ENCODE results near the gene TMEM220. TPM values are rescaled to one million over a fixed set of nuclear protein-coding genes. Genes with fewer than 3 reads are reported as not detected.

TMEM220 gene
- polyA plus RNA-seq, 1 of the 3 experiments (the other 2 are of a cell fraction), result 2.7 TPM

DNA sequence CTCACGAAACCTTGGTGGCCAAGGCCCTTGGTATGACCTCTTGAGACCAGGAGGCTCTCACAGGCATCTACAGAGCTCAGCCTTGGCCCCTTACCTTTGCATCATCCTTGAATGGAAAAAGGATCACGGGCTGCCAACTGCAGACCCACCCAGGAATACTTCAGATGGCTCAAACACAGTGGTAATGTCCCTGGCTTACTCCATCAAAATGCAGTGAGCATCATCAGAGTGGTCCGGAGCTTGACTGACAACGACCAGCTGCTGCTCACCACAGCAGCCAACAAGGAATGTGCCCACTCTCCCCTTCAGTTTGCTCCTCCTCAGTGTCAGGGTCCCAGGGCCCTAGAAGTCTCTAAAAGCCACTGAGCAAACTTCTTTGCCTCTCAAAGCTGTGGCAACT, 55.1 kb downstream of the TMEM220 start:
- Histone ChIP-seq H3K4me2 (no peak overlapping the region), H3K9me3 (no peaks in the 10 kb centered on the region), H2AFZ (ENCODE audit: low read depth) (no peak overlapping the region), H4K20me1 (ENCODE audit: insufficient read depth) (no peaks in the 10 kb centered on the region), H3K27ac (ENCODE audit: low read depth in 2 of 2, low read length in 1 of 2) (no peak overlapping the region), H3F3A (replicated peaks; ENCODE audit: insufficient read depth) (no peaks in the 10 kb centered on the region), H3K9ac (no peak overlapping the region), H3K9me2 (no peaks in the 10 kb centered on the region), H3K4me3 (ENCODE audit: low read depth in 2 of 2, low read length in 1 of 2) (no peak overlapping the region), H3K27me3 (ENCODE audit: insufficient read depth) (no peaks in the 10 kb centered on the region), H3K36me3 (replicated peaks in 1 of 2; ENCODE audit: control insufficient read depth in 1 of 2, insufficient read depth in 2 of 2, low read length in 1 of 2) (peaks cover 26 to 35% of the 10 kb centered on the region in 2 experiments), H3K79me2 (ENCODE audit: insufficient read depth) (no peaks in the 10 kb centered on the region), H3K4me1 (ENCODE audit: control insufficient read depth in 1 of 2, insufficient read depth in 2 of 2, low read depth in 1 of 2, low read length in 1 of 2) (no peaks in the 10 kb centered on the region)
- no peak for TF ChIP-seq TAF1 (IDR thresholded peaks at IDR 0.05; ENCODE audit: borderline replicate concordance, low read depth, low read length)
- TF ChIP-seq, protein P1, sequence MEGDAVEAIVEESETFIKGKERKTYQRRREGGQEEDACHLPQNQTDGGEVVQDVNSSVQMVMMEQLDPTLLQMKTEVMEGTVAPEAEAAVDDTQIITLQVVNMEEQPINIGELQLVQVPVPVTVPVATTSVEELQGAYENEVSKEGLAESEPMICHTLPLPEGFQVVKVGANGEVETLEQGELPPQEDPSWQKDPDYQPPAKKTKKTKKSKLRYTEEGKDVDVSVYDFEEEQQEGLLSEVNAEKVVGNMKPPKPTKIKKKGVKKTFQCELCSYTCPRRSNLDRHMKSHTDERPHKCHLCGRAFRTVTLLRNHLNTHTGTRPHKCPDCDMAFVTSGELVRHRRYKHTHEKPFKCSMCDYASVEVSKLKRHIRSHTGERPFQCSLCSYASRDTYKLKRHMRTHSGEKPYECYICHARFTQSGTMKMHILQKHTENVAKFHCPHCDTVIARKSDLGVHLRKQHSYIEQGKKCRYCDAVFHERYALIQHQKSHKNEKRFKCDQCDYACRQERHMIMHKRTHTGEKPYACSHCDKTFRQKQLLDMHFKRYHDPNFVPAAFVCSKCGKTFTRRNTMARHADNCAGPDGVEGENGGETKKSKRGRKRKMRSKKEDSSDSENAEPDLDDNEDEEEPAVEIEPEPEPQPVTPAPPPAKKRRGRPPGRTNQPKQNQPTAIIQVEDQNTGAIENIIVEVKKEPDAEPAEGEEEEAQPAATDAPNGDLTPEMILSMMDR (IDR thresholded peaks at IDR 0.05), result no peak
- no peak for TF ChIP-seq MEF2A (IDR thresholded peaks at IDR 0.05; ENCODE audit: borderline replicate concordance, low read depth)
- TF ChIP-seq, protein P2, sequence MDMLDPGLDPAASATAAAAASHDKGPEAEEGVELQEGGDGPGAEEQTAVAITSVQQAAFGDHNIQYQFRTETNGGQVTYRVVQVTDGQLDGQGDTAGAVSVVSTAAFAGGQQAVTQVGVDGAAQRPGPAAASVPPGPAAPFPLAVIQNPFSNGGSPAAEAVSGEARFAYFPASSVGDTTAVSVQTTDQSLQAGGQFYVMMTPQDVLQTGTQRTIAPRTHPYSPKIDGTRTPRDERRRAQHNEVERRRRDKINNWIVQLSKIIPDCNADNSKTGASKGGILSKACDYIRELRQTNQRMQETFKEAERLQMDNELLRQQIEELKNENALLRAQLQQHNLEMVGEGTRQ (IDR thresholded peaks at IDR 0.05; ENCODE audit: borderline replicate concordance, low read depth, low read length), result no peak
- TF ChIP-seq, protein P3, sequence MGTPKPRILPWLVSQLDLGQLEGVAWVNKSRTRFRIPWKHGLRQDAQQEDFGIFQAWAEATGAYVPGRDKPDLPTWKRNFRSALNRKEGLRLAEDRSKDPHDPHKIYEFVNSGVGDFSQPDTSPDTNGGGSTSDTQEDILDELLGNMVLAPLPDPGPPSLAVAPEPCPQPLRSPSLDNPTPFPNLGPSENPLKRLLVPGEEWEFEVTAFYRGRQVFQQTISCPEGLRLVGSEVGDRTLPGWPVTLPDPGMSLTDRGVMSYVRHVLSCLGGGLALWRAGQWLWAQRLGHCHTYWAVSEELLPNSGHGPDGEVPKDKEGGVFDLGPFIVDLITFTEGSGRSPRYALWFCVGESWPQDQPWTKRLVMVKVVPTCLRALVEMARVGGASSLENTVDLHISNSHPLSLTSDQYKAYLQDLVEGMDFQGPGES (IDR thresholded peaks at IDR 0.05; ENCODE audit: low read depth, low read length), result no peak
- TF ChIP-seq, protein P4, sequence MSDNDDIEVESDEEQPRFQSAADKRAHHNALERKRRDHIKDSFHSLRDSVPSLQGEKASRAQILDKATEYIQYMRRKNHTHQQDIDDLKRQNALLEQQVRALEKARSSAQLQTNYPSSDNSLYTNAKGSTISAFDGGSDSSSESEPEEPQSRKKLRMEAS (IDR thresholded peaks at IDR 0.05; ENCODE audit: low read depth), result no peak
- no peak; the same call in 1 of the 2 replicates for TF ChIP-seq POLR2AphosphoS5 (IDR thresholded peaks at IDR 0.05; ENCODE audit: low read depth, low read length)
- TF ChIP-seq, protein P5, sequence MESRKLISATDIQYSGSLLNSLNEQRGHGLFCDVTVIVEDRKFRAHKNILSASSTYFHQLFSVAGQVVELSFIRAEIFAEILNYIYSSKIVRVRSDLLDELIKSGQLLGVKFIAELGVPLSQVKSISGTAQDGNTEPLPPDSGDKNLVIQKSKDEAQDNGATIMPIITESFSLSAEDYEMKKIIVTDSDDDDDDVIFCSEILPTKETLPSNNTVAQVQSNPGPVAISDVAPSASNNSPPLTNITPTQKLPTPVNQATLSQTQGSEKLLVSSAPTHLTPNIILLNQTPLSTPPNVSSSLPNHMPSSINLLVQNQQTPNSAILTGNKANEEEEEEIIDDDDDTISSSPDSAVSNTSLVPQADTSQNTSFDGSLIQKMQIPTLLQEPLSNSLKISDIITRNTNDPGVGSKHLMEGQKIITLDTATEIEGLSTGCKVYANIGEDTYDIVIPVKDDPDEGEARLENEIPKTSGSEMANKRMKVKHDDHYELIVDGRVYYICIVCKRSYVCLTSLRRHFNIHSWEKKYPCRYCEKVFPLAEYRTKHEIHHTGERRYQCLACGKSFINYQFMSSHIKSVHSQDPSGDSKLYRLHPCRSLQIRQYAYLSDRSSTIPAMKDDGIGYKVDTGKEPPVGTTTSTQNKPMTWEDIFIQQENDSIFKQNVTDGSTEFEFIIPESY (IDR thresholded peaks at IDR 0.05; ENCODE audit: borderline replicate concordance, low read depth), result no peak
- no peak for TF ChIP-seq SIN3A (IDR thresholded peaks at IDR 0.05; ENCODE audit: borderline replicate concordance, low read depth, low read length)
- TF ChIP-seq NFIC (IDR thresholded peaks at IDR 0.05; ENCODE audit: borderline replicate concordance), result no peak
- TF ChIP-seq SMC3 (IDR thresholded peaks at IDR 0.05; ENCODE audit: low read depth, low read length), result no peak
- TF ChIP-seq RAD21 (IDR thresholded peaks at IDR 0.05; ENCODE audit: low read length), result no peak
- TF ChIP-seq, protein P6, sequence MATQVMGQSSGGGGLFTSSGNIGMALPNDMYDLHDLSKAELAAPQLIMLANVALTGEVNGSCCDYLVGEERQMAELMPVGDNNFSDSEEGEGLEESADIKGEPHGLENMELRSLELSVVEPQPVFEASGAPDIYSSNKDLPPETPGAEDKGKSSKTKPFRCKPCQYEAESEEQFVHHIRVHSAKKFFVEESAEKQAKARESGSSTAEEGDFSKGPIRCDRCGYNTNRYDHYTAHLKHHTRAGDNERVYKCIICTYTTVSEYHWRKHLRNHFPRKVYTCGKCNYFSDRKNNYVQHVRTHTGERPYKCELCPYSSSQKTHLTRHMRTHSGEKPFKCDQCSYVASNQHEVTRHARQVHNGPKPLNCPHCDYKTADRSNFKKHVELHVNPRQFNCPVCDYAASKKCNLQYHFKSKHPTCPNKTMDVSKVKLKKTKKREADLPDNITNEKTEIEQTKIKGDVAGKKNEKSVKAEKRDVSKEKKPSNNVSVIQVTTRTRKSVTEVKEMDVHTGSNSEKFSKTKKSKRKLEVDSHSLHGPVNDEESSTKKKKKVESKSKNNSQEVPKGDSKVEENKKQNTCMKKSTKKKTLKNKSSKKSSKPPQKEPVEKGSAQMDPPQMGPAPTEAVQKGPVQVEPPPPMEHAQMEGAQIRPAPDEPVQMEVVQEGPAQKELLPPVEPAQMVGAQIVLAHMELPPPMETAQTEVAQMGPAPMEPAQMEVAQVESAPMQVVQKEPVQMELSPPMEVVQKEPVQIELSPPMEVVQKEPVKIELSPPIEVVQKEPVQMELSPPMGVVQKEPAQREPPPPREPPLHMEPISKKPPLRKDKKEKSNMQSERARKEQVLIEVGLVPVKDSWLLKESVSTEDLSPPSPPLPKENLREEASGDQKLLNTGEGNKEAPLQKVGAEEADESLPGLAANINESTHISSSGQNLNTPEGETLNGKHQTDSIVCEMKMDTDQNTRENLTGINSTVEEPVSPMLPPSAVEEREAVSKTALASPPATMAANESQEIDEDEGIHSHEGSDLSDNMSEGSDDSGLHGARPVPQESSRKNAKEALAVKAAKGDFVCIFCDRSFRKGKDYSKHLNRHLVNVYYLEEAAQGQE (IDR thresholded peaks at IDR 0.05; ENCODE audit: low read depth, low read length), result no peak
- TF ChIP-seq TCF12 (IDR thresholded peaks at IDR 0.05), result no peak
- no peak for TF ChIP-seq EZH2phosphoT487 (IDR thresholded peaks at IDR 0.05; ENCODE audit: borderline replicate concordance, low read depth)
- TF ChIP-seq, protein P7, sequence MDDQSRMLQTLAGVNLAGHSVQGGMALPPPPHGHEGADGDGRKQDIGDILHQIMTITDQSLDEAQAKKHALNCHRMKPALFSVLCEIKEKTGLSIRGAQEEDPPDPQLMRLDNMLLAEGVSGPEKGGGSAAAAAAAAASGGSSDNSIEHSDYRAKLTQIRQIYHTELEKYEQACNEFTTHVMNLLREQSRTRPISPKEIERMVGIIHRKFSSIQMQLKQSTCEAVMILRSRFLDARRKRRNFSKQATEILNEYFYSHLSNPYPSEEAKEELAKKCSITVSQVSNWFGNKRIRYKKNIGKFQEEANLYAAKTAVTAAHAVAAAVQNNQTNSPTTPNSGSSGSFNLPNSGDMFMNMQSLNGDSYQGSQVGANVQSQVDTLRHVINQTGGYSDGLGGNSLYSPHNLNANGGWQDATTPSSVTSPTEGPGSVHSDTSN (IDR thresholded peaks at IDR 0.05), result no peak
- no peak for TF ChIP-seq MXI1 (IDR thresholded peaks at IDR 0.05; ENCODE audit: low read depth, low read length)
- no peak for TF ChIP-seq FOXJ3 (CRISPR knock-in tag; IDR thresholded peaks at IDR 0.05)
- 100% methylated on average over 3 of the region's 4 CpGs for WGBS (ENCODE audit: low lambda C conversion rate)
- ChIA-PET POLR2A (no interaction called here), CTCF (interaction anchor here (1.1 to 1.6 kb wide), 4 partner anchors 9 to 19 kb away, joined by 3 to 5 read pairs (median 3); no protein-coding TSS in a partner anchor)
- DNase-seq, result no peak

Measured in SK-N-SH (cell line).